ENCODE data around the gene HPGDS.

HPGDS gene

GRCh38 chr4:94372991-94373390, 30.4 kb upstream of the HPGDS start:
- H3K9me3 ChIP-seq (ENCODE audit: control insufficient read depth in 2 of 2, low read length in 2 of 2), result no peaks in the 10 kb centered on the region
- no peak overlapping the region for H3K4me3 ChIP-seq (ENCODE audit: low read length in 2 of 2)
- no peaks in the 10 kb centered on the region for H3K4me1 ChIP-seq (ENCODE audit: control insufficient read depth in 2 of 2, insufficient read depth in 2 of 2, low read length in 2 of 2)
- no peaks in the 10 kb centered on the region for H3K36me3 ChIP-seq (ENCODE audit: control insufficient read depth in 2 of 2, insufficient read depth in 2 of 2, low read length in 2 of 2)
- H3K9ac ChIP-seq (ENCODE audit: low read depth in 1 of 2, low read length in 2 of 2), result no peak overlapping the region
- H3K27ac ChIP-seq (ENCODE audit: low read depth in 2 of 2, low read length in 2 of 2), result no peak overlapping the region
- H3K27me3 ChIP-seq (ENCODE audit: control insufficient read depth in 2 of 2, insufficient read depth in 2 of 2, low read length in 2 of 2), result no peaks in the 10 kb centered on the region

- Histone ChIP-seq H3K4me1 (ENCODE audit: control insufficient read depth in 2 of 2, insufficient read depth in 2 of 2, low read length in 2 of 2) (no peaks in the 10 kb centered on the region), H3K9me3 (ENCODE audit: control insufficient read depth in 2 of 2, low read length in 2 of 2) (no peaks in the 10 kb centered on the region), H3K27me3 (ENCODE audit: control insufficient read depth in 2 of 2, insufficient read depth in 2 of 2, low read length in 2 of 2) (no peaks in the 10 kb centered on the region), H3K9ac (ENCODE audit: low read depth in 1 of 2, low read length in 2 of 2) (no peak overlapping the region), H3K4me3 (ENCODE audit: low read length in 2 of 2) (no peak overlapping the region), H3K36me3 (ENCODE audit: control insufficient read depth in 2 of 2, insufficient read depth in 2 of 2, low read length in 2 of 2) (no peaks in the 10 kb centered on the region), H3K27ac (ENCODE audit: low read depth in 2 of 2, low read length in 2 of 2) (no peak overlapping the region)
These were observed 29.8 kb upstream of the HPGDS start for GRCh38 chr4:94372228-94372978.

- Histone ChIP-seq H3K27me3 (ENCODE audit: control insufficient read depth in 2 of 2, insufficient read depth in 2 of 2, low read length in 2 of 2) (no peaks in the 10 kb centered on the region), H3K36me3 (ENCODE audit: control insufficient read depth in 2 of 2, insufficient read depth in 2 of 2, low read length in 2 of 2) (no peaks in the 10 kb centered on the region), H3K9me3 (ENCODE audit: control insufficient read depth in 2 of 2, low read length in 2 of 2) (no peaks in the 10 kb centered on the region), H3K4me1 (ENCODE audit: control insufficient read depth in 2 of 2, insufficient read depth in 2 of 2, low read length in 2 of 2) (no peaks in the 10 kb centered on the region), H3K4me3 (ENCODE audit: low read length in 2 of 2) (no peak overlapping the region), H3K9ac (ENCODE audit: low read depth in 1 of 2, low read length in 2 of 2) (no peak overlapping the region), H3K27ac (ENCODE audit: low read depth in 2 of 2, low read length in 2 of 2) (no peak overlapping the region)
These were observed 28.7 kb upstream of the HPGDS start for GRCh38 chr4:94371290-94371689.

DNA sequence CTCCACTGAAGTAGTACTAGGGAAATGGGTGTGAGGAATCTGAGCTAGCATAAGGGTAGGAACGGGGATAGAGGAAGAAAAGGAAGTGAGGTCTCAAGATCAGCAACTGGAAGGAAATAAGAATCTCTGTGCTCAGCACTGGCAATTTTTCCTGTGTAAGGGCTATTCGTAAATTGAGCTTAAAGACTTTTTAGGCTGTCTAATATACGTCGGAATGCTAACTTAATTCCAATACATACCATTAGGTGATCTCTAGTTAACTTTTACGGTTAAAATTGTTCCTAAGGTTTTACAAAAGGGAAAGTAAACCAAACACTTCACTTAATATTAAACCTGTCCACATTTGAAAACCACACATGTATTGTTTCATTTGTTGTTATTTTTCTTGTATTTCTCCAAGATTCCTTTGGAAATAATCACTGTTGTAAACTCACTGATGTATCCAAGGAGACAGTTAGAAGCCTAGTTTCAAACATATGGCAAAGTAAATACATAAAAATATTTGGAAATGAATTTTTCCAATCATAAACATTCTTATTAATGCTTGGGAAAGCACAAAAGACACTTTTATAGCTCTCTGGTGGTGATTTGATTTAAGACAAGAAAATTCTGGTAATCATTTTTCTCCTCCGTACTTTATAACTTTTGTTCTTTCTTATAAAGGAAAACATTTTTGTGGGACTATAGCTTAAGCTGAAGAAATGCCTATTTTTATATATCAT, 28.1 kb upstream of the HPGDS start:
- H3K4me3 ChIP-seq (ENCODE audit: low read length in 2 of 2), result no peak overlapping the region
- no peaks in the 10 kb centered on the region for H3K4me1 ChIP-seq (ENCODE audit: control insufficient read depth in 2 of 2, insufficient read depth in 2 of 2, low read length in 2 of 2)
- no peak overlapping the region for H3K9ac ChIP-seq (ENCODE audit: low read depth in 1 of 2, low read length in 2 of 2)
- H3K27me3 ChIP-seq (ENCODE audit: control insufficient read depth in 2 of 2, insufficient read depth in 2 of 2, low read length in 2 of 2), result no peaks in the 10 kb centered on the region
- H3K36me3 ChIP-seq (ENCODE audit: control insufficient read depth in 2 of 2, insufficient read depth in 2 of 2, low read length in 2 of 2), result no peaks in the 10 kb centered on the region
- no peaks in the 10 kb centered on the region for H3K9me3 ChIP-seq (ENCODE audit: control insufficient read depth in 2 of 2, low read length in 2 of 2)
- no peak overlapping the region for H3K27ac ChIP-seq (ENCODE audit: low read depth in 2 of 2, low read length in 2 of 2)

DNA sequence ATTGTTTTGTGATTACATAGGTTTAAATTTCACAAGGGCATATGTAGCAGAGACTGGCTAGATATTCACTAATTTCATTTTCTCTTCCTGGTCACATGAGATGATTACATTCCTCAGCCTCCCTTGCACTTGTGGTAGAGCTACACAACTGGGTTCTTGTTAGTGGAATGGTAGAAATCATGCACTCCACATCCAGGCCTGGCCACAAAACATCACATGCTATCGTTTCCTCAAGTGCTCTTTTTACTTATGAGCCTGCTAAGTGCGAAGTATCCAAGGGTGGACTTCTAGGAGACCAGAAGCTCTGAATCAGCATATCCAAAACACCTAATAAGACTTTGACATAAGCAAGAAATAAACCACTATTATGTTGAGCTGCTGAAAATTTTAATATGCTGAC, 26.4 kb upstream of the HPGDS start:
- Histone ChIP-seq H3K27me3 (ENCODE audit: control insufficient read depth in 2 of 2, insufficient read depth in 2 of 2, low read length in 2 of 2) (no peaks in the 10 kb centered on the region), H3K27ac (ENCODE audit: low read depth in 2 of 2, low read length in 2 of 2) (no peak overlapping the region), H3K4me1 (ENCODE audit: control insufficient read depth in 2 of 2, insufficient read depth in 2 of 2, low read length in 2 of 2) (no peaks in the 10 kb centered on the region), H3K4me3 (ENCODE audit: low read length in 2 of 2) (no peak overlapping the region), H3K9me3 (ENCODE audit: control insufficient read depth in 2 of 2, low read length in 2 of 2) (no peaks in the 10 kb centered on the region), H3K9ac (ENCODE audit: low read depth in 1 of 2, low read length in 2 of 2) (no peak overlapping the region), H3K36me3 (ENCODE audit: control insufficient read depth in 2 of 2, insufficient read depth in 2 of 2, low read length in 2 of 2) (no peaks in the 10 kb centered on the region)

DNA sequence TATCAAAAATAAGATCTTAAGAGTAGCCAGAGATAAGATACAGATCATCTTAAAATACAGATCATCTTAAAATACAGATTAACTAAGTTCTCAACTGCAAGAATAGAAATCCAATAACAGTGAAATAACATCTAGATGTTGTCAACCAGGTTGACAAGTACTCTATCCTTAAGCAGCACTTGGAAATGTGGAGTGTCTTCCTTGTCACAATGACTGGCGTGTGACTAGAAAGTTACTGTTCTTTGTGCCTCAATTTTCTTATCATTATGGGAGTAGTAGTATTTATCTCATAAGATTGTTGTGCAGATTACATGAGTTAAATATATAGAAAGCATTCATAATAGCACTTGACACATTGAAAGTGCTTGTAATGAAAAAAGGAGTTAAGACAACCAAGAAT, 25.8 kb upstream of the HPGDS start:
- no peaks in the 10 kb centered on the region for H3K27me3 ChIP-seq (ENCODE audit: control insufficient read depth in 2 of 2, insufficient read depth in 2 of 2, low read length in 2 of 2)
- H3K4me3 ChIP-seq (ENCODE audit: low read length in 2 of 2), result no peak overlapping the region
- no peaks in the 10 kb centered on the region for H3K36me3 ChIP-seq (ENCODE audit: control insufficient read depth in 2 of 2, insufficient read depth in 2 of 2, low read length in 2 of 2)
- no peak overlapping the region for H3K9ac ChIP-seq (ENCODE audit: low read depth in 1 of 2, low read length in 2 of 2)
- no peak overlapping the region for H3K27ac ChIP-seq (ENCODE audit: low read depth in 2 of 2, low read length in 2 of 2)
- no peaks in the 10 kb centered on the region for H3K4me1 ChIP-seq (ENCODE audit: control insufficient read depth in 2 of 2, insufficient read depth in 2 of 2, low read length in 2 of 2)
- H3K9me3 ChIP-seq (ENCODE audit: control insufficient read depth in 2 of 2, low read length in 2 of 2), result no peaks in the 10 kb centered on the region

DNA sequence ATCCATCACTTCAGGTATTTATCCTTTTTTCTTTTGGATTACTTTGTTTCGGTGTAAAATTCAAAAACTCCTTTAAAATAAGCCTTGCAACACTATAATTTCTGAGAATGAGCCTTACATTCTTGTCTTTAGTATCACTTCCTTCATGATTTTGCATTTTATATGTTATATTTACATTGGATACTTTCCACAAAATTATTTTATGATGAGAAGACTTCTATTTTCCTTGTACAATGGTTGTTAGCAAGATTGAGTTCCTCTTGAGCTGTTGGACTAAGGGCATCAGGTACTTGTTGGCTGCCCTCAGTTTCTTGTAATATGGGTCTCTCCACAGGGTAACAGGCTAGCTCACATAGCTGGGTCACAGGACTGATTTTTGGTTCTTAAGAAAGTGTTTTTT, 22.7 kb upstream of the HPGDS start:
- Histone ChIP-seq H3K4me3 (ENCODE audit: low read length in 2 of 2) (no peak overlapping the region), H3K27me3 (ENCODE audit: control insufficient read depth in 2 of 2, insufficient read depth in 2 of 2, low read length in 2 of 2) (no peaks in the 10 kb centered on the region), H3K36me3 (ENCODE audit: control insufficient read depth in 2 of 2, insufficient read depth in 2 of 2, low read length in 2 of 2) (no peaks in the 10 kb centered on the region), H3K4me1 (ENCODE audit: control insufficient read depth in 2 of 2, insufficient read depth in 2 of 2, low read length in 2 of 2) (no peaks in the 10 kb centered on the region), H3K27ac (ENCODE audit: low read depth in 2 of 2, low read length in 2 of 2) (no peak overlapping the region), H3K9ac (ENCODE audit: low read depth in 1 of 2, low read length in 2 of 2) (no peak overlapping the region), H3K9me3 (ENCODE audit: control insufficient read depth in 2 of 2, low read length in 2 of 2) (no peaks in the 10 kb centered on the region)

GRCh38 chr4:94364527-94364926, 21.9 kb upstream of the HPGDS start:
- H3K4me3 ChIP-seq (ENCODE audit: low read length in 2 of 2), result no peak overlapping the region
- H3K9me3 ChIP-seq (ENCODE audit: control insufficient read depth in 2 of 2, low read length in 2 of 2), result no peaks in the 10 kb centered on the region
- no peaks in the 10 kb centered on the region for H3K27me3 ChIP-seq (ENCODE audit: control insufficient read depth in 2 of 2, insufficient read depth in 2 of 2, low read length in 2 of 2)
- H3K4me1 ChIP-seq (ENCODE audit: control insufficient read depth in 2 of 2, insufficient read depth in 2 of 2, low read length in 2 of 2), result no peaks in the 10 kb centered on the region
- no peaks in the 10 kb centered on the region for H3K36me3 ChIP-seq (ENCODE audit: control insufficient read depth in 2 of 2, insufficient read depth in 2 of 2, low read length in 2 of 2)
- no peak overlapping the region for H3K27ac ChIP-seq (ENCODE audit: low read depth in 2 of 2, low read length in 2 of 2)
- no peak overlapping the region for H3K9ac ChIP-seq (ENCODE audit: low read depth in 1 of 2, low read length in 2 of 2)

GRCh38 chr4:94363136-94363655, 20.6 kb upstream of the HPGDS start:
- no peak overlapping the region for H3K27ac ChIP-seq (ENCODE audit: low read depth in 2 of 2, low read length in 2 of 2)
- H3K4me3 ChIP-seq (ENCODE audit: low read length in 2 of 2), result no peak overlapping the region
- H3K9me3 ChIP-seq (ENCODE audit: control insufficient read depth in 2 of 2, low read length in 2 of 2), result no peaks in the 10 kb centered on the region
- H3K36me3 ChIP-seq (ENCODE audit: control insufficient read depth in 2 of 2, insufficient read depth in 2 of 2, low read length in 2 of 2), result no peaks in the 10 kb centered on the region
- no peaks in the 10 kb centered on the region for H3K4me1 ChIP-seq (ENCODE audit: control insufficient read depth in 2 of 2, insufficient read depth in 2 of 2, low read length in 2 of 2)
- no peaks in the 10 kb centered on the region for H3K27me3 ChIP-seq (ENCODE audit: control insufficient read depth in 2 of 2, insufficient read depth in 2 of 2, low read length in 2 of 2)
- H3K9ac ChIP-seq (ENCODE audit: low read depth in 1 of 2, low read length in 2 of 2), result no peak overlapping the region

- Histone ChIP-seq H3K27me3 (ENCODE audit: control insufficient read depth in 2 of 2, insufficient read depth in 2 of 2, low read length in 2 of 2) (no peaks in the 10 kb centered on the region), H3K9ac (ENCODE audit: low read depth in 1 of 2, low read length in 2 of 2) (no peak overlapping the region), H3K4me1 (ENCODE audit: control insufficient read depth in 2 of 2, insufficient read depth in 2 of 2, low read length in 2 of 2) (no peaks in the 10 kb centered on the region), H3K9me3 (ENCODE audit: control insufficient read depth in 2 of 2, low read length in 2 of 2) (no peaks in the 10 kb centered on the region), H3K4me3 (ENCODE audit: low read length in 2 of 2) (no peak overlapping the region), H3K36me3 (ENCODE audit: control insufficient read depth in 2 of 2, insufficient read depth in 2 of 2, low read length in 2 of 2) (no peaks in the 10 kb centered on the region), H3K27ac (ENCODE audit: low read depth in 2 of 2, low read length in 2 of 2) (no peak overlapping the region)
These were observed 17.2 kb upstream of the HPGDS start for GRCh38 chr4:94359838-94360237.
